Effector memory CD4-positive, alpha-beta T cell (primary cell): ENCODE results near the gene PDE4B.
"Not testable (repeated sequence)": the region's sequence is repeated elsewhere in the genome, so short reads cannot be mapped to it uniquely, and the experiment has no call there.

Experiments used
- DNase-seq, 3 donors: peaks; one replicate each; pipeline ENCODE4 v3.0.0-alpha.2; 2020
- H3K27ac ChIP-seq: 2 replicates; pipeline ENCODE4 v1.7.0; 2013; ENCODE audit warnings: mild to moderate bottlenecking, low read length, moderate library complexity; ENCODE audit not compliant: insufficient read depth, poor library complexity, severe bottlenecking
- H3K27me3 ChIP-seq: replicated peaks from 2 replicates; pipeline ENCODE4 v1.7.0; 2013; ENCODE audit warnings: mild to moderate bottlenecking, low read length; ENCODE audit not compliant: insufficient read depth, control insufficient read depth, poor library complexity, severe bottlenecking
- H3K36me3 ChIP-seq: 2 replicates; pipeline ENCODE4 v1.7.0; 2013; ENCODE audit warnings: mild to moderate bottlenecking, low read length, moderate library complexity; ENCODE audit not compliant: control insufficient read depth, insufficient read depth
- H3K4me1 ChIP-seq: 2 replicates; pipeline ENCODE4 v1.7.0; 2013; ENCODE audit warnings: low read length, mild to moderate bottlenecking; ENCODE audit not compliant: control insufficient read depth, insufficient read depth, poor library complexity, severe bottlenecking
- H3K4me3 ChIP-seq: 2 replicates; pipeline ENCODE4 v1.7.0; 2013; ENCODE audit warnings: low read length, low read depth, mild to moderate bottlenecking; ENCODE audit not compliant: insufficient read depth, poor library complexity, severe bottlenecking
- H3K9me3 ChIP-seq: 2 replicates; pipeline ENCODE4 v1.7.0; 2013; ENCODE audit warnings: mild to moderate bottlenecking, low read length, moderate library complexity; ENCODE audit not compliant: control insufficient read depth

The PDE4B gene

DNA sequence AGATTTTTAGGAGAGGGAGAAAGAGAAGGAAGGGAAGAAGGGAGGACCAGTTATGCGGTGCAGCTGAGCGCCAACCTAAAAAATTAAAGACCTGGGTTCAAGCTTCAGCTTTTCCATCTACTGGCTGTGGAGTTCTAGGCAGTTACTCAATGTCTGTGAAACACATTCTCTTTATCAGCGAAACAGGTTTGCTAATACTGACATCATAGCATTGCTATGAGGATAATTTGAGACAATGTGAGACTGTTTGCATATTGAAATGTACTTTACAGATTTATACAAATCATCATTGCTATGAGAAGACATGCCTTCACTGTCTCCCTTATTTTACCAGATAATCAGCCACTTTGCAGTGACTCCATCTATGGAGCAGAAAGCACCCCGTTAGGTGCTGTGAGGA lies 518.4 kb downstream of the PDE4B start:
- no peaks in the 10 kb centered on the region for H3K36me3 ChIP-seq
- DNase-seq: no peak
- no peaks in the 10 kb centered on the region for H3K4me1 ChIP-seq
- H3K27ac ChIP-seq: no peak overlapping the region
- H3K4me3 ChIP-seq: no peak overlapping the region
- no peaks in the 10 kb centered on the region for H3K9me3 ChIP-seq
- H3K27me3 ChIP-seq: no peaks in the 10 kb centered on the region

DNA sequence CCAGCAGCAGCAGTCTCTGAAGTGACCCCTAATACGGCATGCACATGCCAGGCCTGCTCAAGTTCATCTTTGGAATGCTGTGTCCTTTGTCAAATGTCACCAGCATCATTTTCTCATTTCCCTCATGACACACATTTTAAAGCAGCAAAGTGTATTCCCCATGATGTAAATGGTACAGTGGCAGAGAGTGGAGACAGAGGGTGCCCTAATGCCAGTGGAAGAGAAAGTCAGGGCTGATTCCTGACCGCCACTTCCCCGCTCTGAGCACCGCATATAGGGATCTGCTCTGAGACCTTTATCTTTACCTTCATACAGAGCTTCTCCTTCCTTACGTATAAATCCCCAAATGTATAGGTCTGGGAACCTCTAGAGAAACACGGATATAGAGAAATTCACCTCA lies 518.9 kb downstream of the PDE4B start:
- Histone ChIP-seq H3K27ac (no peak overlapping the region), H3K36me3 (no peaks in the 10 kb centered on the region), H3K9me3 (no peaks in the 10 kb centered on the region), H3K4me1 (no peaks in the 10 kb centered on the region), H3K4me3 (no peak overlapping the region), H3K27me3 (no peaks in the 10 kb centered on the region)
- DNase-seq: no peak

DNA sequence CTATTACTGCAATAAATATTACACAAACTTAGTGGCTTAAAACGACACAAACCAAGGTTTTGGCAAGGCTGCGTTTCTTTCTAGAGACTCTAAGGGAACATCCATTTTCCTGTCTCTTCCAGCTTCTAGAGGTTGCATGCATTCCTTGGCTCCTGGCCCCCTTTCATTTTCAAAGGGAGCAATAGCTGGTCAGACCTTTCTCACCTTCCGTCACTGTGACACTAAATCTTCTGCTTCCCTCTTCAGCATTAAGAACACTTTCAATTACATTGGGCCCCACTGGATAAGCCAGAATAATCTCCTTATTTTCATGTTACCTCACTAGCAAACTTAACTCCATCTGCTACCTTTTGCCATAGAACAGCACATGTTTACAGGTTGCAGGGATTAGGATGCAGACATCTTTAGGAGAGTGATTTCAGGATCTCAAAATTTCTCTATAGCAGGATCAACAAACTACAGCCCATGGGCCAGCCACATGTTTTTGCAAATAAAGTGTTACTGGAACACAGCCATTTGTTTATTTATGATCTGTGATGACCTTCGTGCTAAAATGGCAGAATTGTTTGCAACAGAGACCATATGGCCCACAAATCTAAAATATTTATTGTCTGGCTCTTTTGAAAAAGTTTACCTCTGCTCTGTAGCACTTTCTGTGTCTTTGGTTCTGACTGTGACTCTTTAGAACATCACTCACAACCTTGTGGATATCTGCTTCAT lies 519.7 kb downstream of the PDE4B start:
- Histone ChIP-seq H3K36me3 (no peaks in the 10 kb centered on the region), H3K9me3 (no peaks in the 10 kb centered on the region), H3K4me3 (no peak overlapping the region), H3K4me1 (no peaks in the 10 kb centered on the region), H3K27ac (no peak overlapping the region), H3K27me3 (no peaks in the 10 kb centered on the region)
- no peak for DNase-seq

DNA sequence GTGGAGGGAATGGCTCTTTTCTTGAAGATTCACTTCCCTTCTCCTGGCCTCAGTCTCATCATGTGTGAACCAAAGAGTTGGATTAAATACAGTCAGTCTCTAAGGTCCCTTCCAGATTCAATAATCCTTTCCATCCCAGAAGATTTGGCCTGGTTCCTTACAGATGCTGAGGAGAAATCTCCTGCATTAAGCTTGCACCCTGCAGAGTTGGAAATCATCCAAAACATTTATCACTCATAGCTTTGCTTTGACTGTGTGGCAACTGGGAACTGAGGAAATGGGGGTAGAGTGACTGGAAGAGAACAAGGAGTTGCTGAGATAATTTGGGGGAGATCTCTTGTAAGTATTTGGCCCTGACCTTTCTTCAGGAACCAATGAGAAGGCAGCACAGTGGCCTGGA lies 520.7 kb downstream of the PDE4B start:
- no peak overlapping the region for H3K27ac ChIP-seq
- no peaks in the 10 kb centered on the region for H3K27me3 ChIP-seq
- DNase-seq: no peak
- H3K36me3 ChIP-seq: no peaks in the 10 kb centered on the region
- no peaks in the 10 kb centered on the region for H3K4me1 ChIP-seq
- no peak overlapping the region for H3K4me3 ChIP-seq
- H3K9me3 ChIP-seq: no peaks in the 10 kb centered on the region

DNA sequence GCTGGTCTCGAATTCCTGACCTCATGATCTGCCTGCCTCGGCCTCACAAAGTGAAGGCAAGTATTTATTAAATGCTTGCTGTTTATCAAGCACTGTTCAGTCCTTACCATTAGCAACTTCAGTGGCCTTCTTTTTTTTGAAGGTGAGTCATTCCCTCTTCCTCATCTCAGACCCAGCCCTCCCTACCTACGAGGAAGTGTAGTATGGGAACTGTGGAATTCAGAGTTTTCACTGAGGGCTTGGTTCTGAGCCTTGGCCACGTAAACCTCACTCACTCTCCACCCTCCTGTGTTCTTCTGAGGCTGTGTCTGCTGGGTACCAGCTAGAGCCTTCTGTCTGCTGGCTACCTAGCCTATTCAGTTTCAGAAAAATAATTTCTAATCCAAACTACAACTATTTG lies 523.0 kb downstream of the PDE4B start:
- Histone ChIP-seq H3K27ac (no peak overlapping the region), H3K36me3 (no peaks in the 10 kb centered on the region), H3K9me3 (no peaks in the 10 kb centered on the region), H3K4me1 (no peaks in the 10 kb centered on the region), H3K27me3 (no peaks in the 10 kb centered on the region), H3K4me3 (no peak overlapping the region)
- DNase-seq: no peak

DNA sequence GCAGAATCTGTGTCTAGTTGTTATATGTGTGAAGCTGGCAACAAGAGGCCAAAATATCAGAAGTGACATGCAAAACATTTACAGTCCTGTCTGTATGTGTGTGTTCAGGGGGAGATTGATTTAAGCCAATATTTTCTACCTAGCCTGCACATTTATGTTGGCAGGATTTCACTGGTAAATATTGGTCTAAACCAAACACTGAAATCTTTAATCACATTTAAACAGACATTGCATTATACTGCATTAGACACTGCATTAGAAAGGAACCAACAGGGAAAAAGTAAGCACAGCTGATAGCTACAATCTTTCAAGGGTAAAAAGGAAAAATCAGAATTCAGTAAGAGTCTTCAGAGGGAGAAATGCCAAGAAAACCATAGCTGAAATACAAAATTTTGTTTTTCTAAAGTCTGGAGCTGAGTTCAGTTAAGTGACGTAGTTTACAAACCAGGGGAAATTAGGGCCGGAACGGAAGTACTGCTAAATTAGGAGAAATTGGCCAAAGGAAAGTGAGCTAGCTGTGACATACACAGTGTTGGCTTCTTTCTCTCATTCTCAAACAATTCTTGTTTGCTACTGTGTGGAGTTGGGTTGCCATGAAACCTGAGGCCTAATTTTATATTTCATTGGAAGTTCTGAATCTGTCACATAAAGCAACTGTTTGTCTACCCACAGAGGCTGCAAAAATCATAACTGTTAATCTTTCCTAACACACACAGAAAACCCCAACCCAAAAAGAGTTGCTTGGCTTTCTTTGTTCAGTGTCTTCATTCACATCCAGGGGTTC lies 524.0 kb downstream of the PDE4B start:
- Histone ChIP-seq H3K9me3 (no peaks in the 10 kb centered on the region), H3K27me3 (no peaks in the 10 kb centered on the region), H3K4me3 (no peak overlapping the region), H3K36me3 (no peaks in the 10 kb centered on the region), H3K27ac (no peak overlapping the region), H3K4me1 (no peaks in the 10 kb centered on the region)
- DNase-seq: no peak

DNA sequence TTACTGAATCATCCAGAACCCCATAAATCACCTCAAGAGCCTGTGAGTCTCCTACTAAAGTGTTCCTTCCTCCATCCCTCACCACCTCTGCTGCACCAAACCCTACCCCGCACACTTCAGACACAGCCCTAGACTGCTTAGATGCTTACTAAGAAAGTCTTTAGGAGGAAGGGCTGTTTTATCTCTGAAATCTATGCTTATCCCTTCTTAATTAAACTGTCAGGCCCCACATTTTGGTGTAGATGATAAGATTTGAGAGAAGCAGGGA lies 524.5 kb downstream of the PDE4B start:
- no peaks in the 10 kb centered on the region for H3K4me1 ChIP-seq
- no peak overlapping the region for H3K27ac ChIP-seq
- H3K36me3 ChIP-seq: no peaks in the 10 kb centered on the region
- no peak overlapping the region for H3K4me3 ChIP-seq
- H3K9me3 ChIP-seq: no peaks in the 10 kb centered on the region
- H3K27me3 ChIP-seq: no peaks in the 10 kb centered on the region
- DNase-seq: no peak

DNA sequence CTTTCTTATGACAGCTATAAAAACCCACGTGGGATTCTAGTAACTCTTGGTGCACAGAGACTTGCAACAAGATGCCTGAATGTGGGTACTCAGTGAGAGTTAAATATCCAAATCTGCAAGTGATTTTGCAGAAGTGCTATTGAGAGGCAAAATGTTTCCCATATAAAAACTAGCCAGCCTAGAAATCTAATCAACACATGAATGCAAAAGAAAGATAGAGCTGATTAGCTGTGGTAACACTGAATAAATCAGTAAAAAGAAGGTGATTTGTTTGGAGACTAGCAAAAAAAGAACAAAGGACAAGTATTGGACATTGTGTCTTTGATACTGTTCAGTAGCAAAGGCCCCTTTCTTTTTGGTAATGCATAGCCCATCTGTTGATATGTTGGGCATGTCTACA lies 527.5 kb downstream of the PDE4B start:
- no peak overlapping the region for H3K4me3 ChIP-seq
- H3K9me3 ChIP-seq: no peaks in the 10 kb centered on the region
- H3K27me3 ChIP-seq: no peaks in the 10 kb centered on the region
- H3K4me1 ChIP-seq: no peaks in the 10 kb centered on the region
- no peak for DNase-seq
- no peak overlapping the region for H3K27ac ChIP-seq
- H3K36me3 ChIP-seq: no peaks in the 10 kb centered on the region

DNA sequence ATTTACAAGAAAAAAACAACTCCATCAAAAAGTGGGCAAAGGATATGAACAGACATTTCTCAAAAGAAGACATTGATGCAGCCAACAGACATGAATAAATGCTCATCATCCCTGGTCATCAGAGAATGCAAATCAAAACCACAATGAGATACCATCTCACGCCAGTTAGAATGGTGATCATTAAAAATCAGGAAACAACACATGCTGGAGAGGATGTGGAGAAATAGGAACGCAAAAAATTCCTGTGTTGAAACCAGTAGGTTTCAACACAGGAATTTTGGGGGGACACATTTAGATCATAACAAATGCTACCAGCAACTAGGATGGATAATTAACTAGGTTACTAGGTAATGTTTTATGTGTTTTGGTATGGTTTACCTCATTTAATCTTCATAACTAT lies 529.8 kb downstream of the PDE4B start:
- H3K9me3 ChIP-seq, H3K36me3 ChIP-seq, H3K4me3 ChIP-seq, H3K27me3 ChIP-seq, H3K4me1 ChIP-seq, DNase-seq, H3K27ac ChIP-seq: not testable (repeated sequence)

DNA sequence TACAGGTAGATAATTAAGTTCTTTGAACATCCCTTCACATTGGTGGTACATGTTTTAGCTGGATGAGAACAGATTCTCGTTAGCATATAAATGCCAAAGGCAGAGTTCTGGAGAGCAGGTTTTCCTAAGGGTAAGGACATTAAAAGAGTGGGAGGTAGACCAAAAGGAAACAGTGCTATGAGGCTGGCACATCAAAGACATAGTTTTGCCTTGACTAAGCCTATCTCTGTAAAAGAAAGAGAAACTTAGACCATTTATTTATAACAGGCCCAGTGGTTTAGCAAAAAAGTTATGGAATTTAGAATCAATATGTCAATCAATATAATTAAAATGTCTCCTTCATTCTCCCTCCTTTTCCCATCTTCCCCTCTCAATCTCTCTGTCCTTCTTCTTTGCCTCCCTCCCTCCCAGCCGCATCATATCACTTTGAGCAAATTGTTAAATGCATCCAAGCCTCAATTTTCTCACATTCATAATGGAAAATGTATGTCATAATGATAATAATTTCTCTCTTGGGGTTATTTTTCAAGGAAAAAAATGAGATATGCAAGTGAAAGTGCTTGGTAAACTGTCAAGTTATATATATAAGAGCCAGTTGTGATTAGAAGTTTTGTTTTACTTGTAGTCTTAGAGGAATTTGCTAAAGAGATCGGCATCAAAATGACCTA lies 531.4 kb downstream of the PDE4B start:
- no peaks in the 10 kb centered on the region for H3K4me1 ChIP-seq
- H3K36me3 ChIP-seq: no peaks in the 10 kb centered on the region
- no peaks in the 10 kb centered on the region for H3K27me3 ChIP-seq
- no peak for DNase-seq
- H3K27ac ChIP-seq: no peak overlapping the region
- no peaks in the 10 kb centered on the region for H3K9me3 ChIP-seq
- H3K4me3 ChIP-seq: no peak overlapping the region
